Liver (tissue), 9 donors: ENCODE results near the gene SUPT6H. TPM values are rescaled to one million over a fixed set of nuclear protein-coding genes. Genes with fewer than 3 reads are reported as not detected.

Experiments
- DNase-seq: peaks from one replicate; pipeline ENCODE4 v3.0.0-alpha.2; 2017; ENCODE audit warnings: low spot score
- H3K27ac ChIP-seq, 2 donors: one replicate each; pipeline ENCODE4 v1.7.0; 2013; ENCODE audit warnings: inconsistent platforms in 2 of 2, low read length in 2 of 2, control low read depth in 1 of 2, low read depth in 1 of 2, mild to moderate bottlenecking in 1 of 2
- H3K27me3 ChIP-seq, 4 donors: one replicate each; pipeline versions ENCODE4 v1.6.1 to v1.7.0; 2013; ENCODE audit warnings: low read length in 3 of 4, inconsistent platforms in 1 of 4, mild to moderate bottlenecking in 1 of 4, moderate library complexity in 1 of 4; ENCODE audit not compliant: control insufficient read depth in 4 of 4, insufficient read depth in 4 of 4
- H3K36me3 ChIP-seq, 4 donors: one replicate each; pipeline versions ENCODE4 v1.6.1 to v1.7.0; 2013; ENCODE audit warnings: low read length in 3 of 4, mild to moderate bottlenecking in 3 of 4, low read depth in 1 of 4, moderate library complexity in 1 of 4; ENCODE audit not compliant: control insufficient read depth in 4 of 4, insufficient read depth in 3 of 4
- H3K4me1 ChIP-seq, 4 donors: one replicate each; pipeline versions ENCODE4 v1.6.1 to v1.7.0; 2013; ENCODE audit warnings: low read length in 3 of 4, mild to moderate bottlenecking in 3 of 4, moderate library complexity in 1 of 4; ENCODE audit not compliant: control insufficient read depth in 4 of 4, insufficient read depth in 4 of 4
- H3K4me3 ChIP-seq, 3 donors: one replicate each; pipeline versions ENCODE4 v1.6.1 to v1.7.0; 2013; ENCODE audit warnings: low read length in 3 of 3, control low read depth in 1 of 3, low read depth in 1 of 3, mild to moderate bottlenecking in 1 of 3
- H3K9ac ChIP-seq, 2 donors: one replicate each; pipeline ENCODE4 v1.7.0; 2013; ENCODE audit warnings: low read length in 2 of 2, mild to moderate bottlenecking in 2 of 2, moderate library complexity in 2 of 2, control low read depth in 1 of 2, low read depth in 1 of 2
- H3K9me3 ChIP-seq, 4 donors: one replicate each; pipeline versions ENCODE4 v1.6.1 to v1.7.0; 2013; ENCODE audit warnings: low read length in 3 of 4; ENCODE audit not compliant: control insufficient read depth in 4 of 4
- ATF3 ChIP-seq: IDR thresholded peaks from 2 replicates; pipeline ENCODE4 v1.6.1; 2016; ENCODE audit warnings: antibody characterized with exemption
- CTCF ChIP-seq: fragments of 150-350 bp; IDR thresholded peaks from 2 replicates; pipeline ENCODE4 v1.5.1; 2017; ENCODE audit warnings: improper control_type of control experiment, low read depth, low read length; ENCODE audit not compliant: missing input control
- EGR1 ChIP-seq, 2 donors: IDR thresholded peaks; 2 replicates each; pipeline ENCODE4 v1.6.1; 2016 to 2018; ENCODE audit warnings: antibody characterized with exemption in 2 of 2, low read depth in 2 of 2
- FOXA2 ChIP-seq: IDR thresholded peaks from 2 replicates; pipeline ENCODE4 v1.6.1; 2016; ENCODE audit warnings: antibody characterized with exemption
- GABPA ChIP-seq, 2 donors: IDR thresholded peaks in 1 of 2; conservative IDR thresholded peaks in 1 of 2; 2 replicates each; pipeline ENCODE4 v1.6.1; 2016; ENCODE audit warnings: antibody characterized with exemption in 2 of 2, mild to moderate bottlenecking in 1 of 2, moderate library complexity in 1 of 2
- HNF4A ChIP-seq, 2 donors: conservative IDR thresholded peaks; 2 replicates each; pipeline ENCODE4 v1.6.1; 2016; ENCODE audit warnings: antibody characterized with exemption in 2 of 2, mild to moderate bottlenecking in 2 of 2
- HNF4G ChIP-seq: IDR thresholded peaks from 2 replicates; pipeline ENCODE4 v1.6.1; 2016; ENCODE audit warnings: antibody characterized with exemption
- JUND ChIP-seq, 2 donors: IDR thresholded peaks; 2 replicates each; pipeline ENCODE4 v1.6.1; 2016; ENCODE audit warnings: antibody characterized with exemption in 2 of 2
- MAX ChIP-seq: IDR thresholded peaks from 2 replicates; pipeline ENCODE4 v1.6.1; 2016; ENCODE audit warnings: antibody characterized with exemption
- NR2F2 ChIP-seq: IDR thresholded peaks from 2 replicates; pipeline ENCODE4 v1.6.1; 2016; ENCODE audit warnings: antibody characterized with exemption
- RAD21 ChIP-seq, 2 donors: IDR thresholded peaks; 2 replicates each; pipeline ENCODE4 v1.6.1; 2016; ENCODE audit warnings: antibody characterized with exemption in 2 of 2, mild to moderate bottlenecking in 2 of 2
- RXRA ChIP-seq, 2 donors: IDR thresholded peaks; 2 replicates each; pipeline ENCODE4 v1.6.1; 2017 to 2018; ENCODE audit warnings: antibody characterized with exemption in 2 of 2, mild to moderate bottlenecking in 1 of 2
- SP1 ChIP-seq: IDR thresholded peaks from 2 replicates; pipeline ENCODE4 v1.6.1; 2018; ENCODE audit warnings: antibody characterized with exemption, mild to moderate bottlenecking
- TAF1 ChIP-seq: conservative IDR thresholded peaks from 2 replicates; pipeline ENCODE4 v1.6.1; 2016; ENCODE audit warnings: antibody characterized with exemption, mild to moderate bottlenecking
- YY1 ChIP-seq: IDR thresholded peaks from 2 replicates; pipeline ENCODE4 v1.6.1; 2016; ENCODE audit warnings: antibody characterized with exemption, mild to moderate bottlenecking
- ZBTB33 ChIP-seq: IDR thresholded peaks from 2 replicates; pipeline ENCODE4 v1.6.1; 2016; ENCODE audit warnings: antibody characterized with exemption
- WGBS: extraction: QIAGEN DNeasy Blood & Tissue Kit; methylation state at CpG from one replicate; pipeline ENCODE4 v1.1.7; 2013; 5-methylcytosine and 5-hydroxymethylcytosine counted together
- polyA plus RNA-seq, 2 donors: library from polyadenylated mRNA; stranded (reverse) in 1 of 2; unstranded in 1 of 2; fragments of 200-250 nt in 1 of 2; fragments of >200 nt in 1 of 2; fragmentation: Nextera tagmentation in 1 of 2; extraction: Ambion mirVana in 1 of 2; gene quantifications; one replicate each; pipeline versions ENCODE4 v1.2.1 to v1.2.3, GENCODE V29; 2013 to 2015
- total RNA-seq, 2 donors: library from RNA; depleted of rRNA; stranded (reverse); fragments of >200 nt; gene quantifications; one replicate each; pipeline ENCODE4 v1.2.3, GENCODE V29; 2014
- donor health status: healthy.
- donor health status: healthy.
- donor health status: healthy.
- donor health status: healthy.
- donor health status: healthy.

The SUPT6H gene
- total and polyA plus RNA-seq, 4 donors: 10.6 to 59.1 (median 30.3) TPM

GRCh38 chr17:28669918-28670317 is 7.9 kb downstream of the SUPT6H start:
- H3K4me1 ChIP-seq: peaks cover 0 to 2% (median under 1%) of the 10 kb centered on the region in 4 donors
- H3K9me3 ChIP-seq: no peaks in the 10 kb centered on the region
- H3K27ac ChIP-seq: no peak overlapping the region
- no peak overlapping the region for H3K4me3 ChIP-seq
- H3K36me3 ChIP-seq: peaks cover 13 to 65% (median 45%) of the 10 kb centered on the region in 4 donors
- H3K9ac ChIP-seq: no peak overlapping the region
- DNase-seq: no peak
- no peak for TF ChIP-seq GABPA (IDR thresholded peaks at IDR 0.05 in 1 of 2, conservative IDR thresholded peaks at IDR 0.05 in 1 of 2)
- no peak for TF ChIP-seq HNF4A (conservative IDR thresholded peaks at IDR 0.05)
- TF ChIP-seq JUND (IDR thresholded peaks at IDR 0.05): no peak
- TF ChIP-seq YY1: no peak
- no peak for TF ChIP-seq SP1
- TF ChIP-seq ATF3: no peak
- TF ChIP-seq RAD21 (IDR thresholded peaks at IDR 0.05): no peak
- WGBS: 98% methylated on average over 1 of the region's 1 CpG
- no peaks in the 10 kb centered on the region for H3K27me3 ChIP-seq

GRCh38 chr17:28675490-28675889 is 13.5 kb downstream of the SUPT6H start:
- WGBS: 90% methylated on average over 3 of the region's 3 CpGs
- H3K27me3 ChIP-seq: no peaks in the 10 kb centered on the region
- H3K9me3 ChIP-seq: no peaks in the 10 kb centered on the region
- H3K9ac ChIP-seq: no peak overlapping the region
- no peak overlapping the region for H3K4me3 ChIP-seq
- H3K4me1 ChIP-seq: no peaks in the 10 kb centered on the region
- peaks cover 35 to 86% (median 77%) of the 10 kb centered on the region in 4 donors for H3K36me3 ChIP-seq
- no peak for DNase-seq
- no peak overlapping the region for H3K27ac ChIP-seq
- TF ChIP-seq JUND (IDR thresholded peaks at IDR 0.05) (no peak), GABPA (IDR thresholded peaks at IDR 0.05 in 1 of 2, conservative IDR thresholded peaks at IDR 0.05 in 1 of 2) (no peak), ZBTB33 (no peak), FOXA2 (no peak), CTCF (no peak), TAF1 (no peak), NR2F2 (no peak), YY1 (no peak), HNF4G (no peak), RXRA (IDR thresholded peaks at IDR 0.05) (no peak), HNF4A (conservative IDR thresholded peaks at IDR 0.05) (no peak), SP1 (no peak), EGR1 (IDR thresholded peaks at IDR 0.05; ENCODE audit: low read depth in 2 of 2) (no peak), MAX (no peak), ATF3 (no peak)
